GM21528 (cell line): ENCODE data around the gene CFAP97.
"Not testable (repeated sequence)": the region's sequence is repeated elsewhere in the genome, so short reads cannot be mapped to it uniquely, and the experiment has no call there.

Experiments used
- ATAC-seq: cut with Tn5 transposase; IDR thresholded peaks from one replicate; pipeline ENCODE4 v1.9.1; 2021; ENCODE audit warnings: mild to moderate bottlenecking, moderate library complexity; ENCODE audit not compliant: unreplicated experiment, low FRiP score

The CFAP97 gene

DNA sequence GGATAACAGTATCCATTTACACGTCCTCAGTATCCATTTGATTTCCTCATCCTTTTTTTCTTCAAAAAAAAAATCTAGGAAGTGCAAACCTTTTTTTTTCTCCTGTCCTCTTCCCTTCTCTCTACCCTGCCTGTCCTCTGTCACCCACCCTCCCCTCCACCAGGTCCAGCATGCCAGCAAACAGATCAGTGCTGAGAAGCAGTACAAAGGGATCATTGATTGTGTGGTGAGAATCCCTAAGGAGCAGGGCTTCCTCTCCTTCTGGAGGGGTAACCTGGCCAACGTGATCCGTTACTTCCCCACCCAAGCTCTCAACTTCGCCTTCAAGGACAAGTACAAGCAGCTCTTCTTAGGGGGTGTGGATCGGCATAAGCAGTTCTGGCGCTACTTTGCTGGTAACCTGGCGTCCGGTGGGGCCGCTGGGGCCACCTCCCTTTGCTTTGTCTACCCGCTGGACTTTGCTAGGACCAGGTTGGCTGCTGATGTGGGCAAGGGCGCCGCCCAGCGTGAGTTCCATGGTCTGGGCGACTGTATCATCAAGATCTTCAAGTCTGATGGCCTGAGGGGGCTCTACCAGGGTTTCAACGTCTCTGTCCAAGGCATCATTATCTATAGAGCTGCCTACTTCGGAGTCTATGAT is 59.1 kb downstream of the CFAP97 start:
- ATAC-seq, result no peak

DNA sequence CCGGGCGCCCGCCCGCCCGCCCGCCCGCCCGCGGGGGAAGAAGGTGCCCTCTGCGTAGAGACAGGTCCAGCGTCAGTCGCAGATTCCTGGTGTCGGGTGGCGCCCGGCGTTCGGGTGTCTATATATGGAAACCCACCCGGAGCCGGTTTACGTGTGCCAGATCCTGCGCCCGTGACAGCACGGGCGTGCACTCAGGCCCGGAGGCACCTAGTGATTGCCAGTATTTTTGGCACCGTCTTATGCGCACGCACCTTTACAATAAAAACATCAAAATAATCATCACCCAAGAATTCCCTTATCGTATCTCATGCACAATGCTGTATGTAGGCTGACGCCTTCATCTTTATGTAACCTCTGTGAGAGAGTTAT is 60.2 kb downstream of the CFAP97 start:
- peak; percentile 39 for ATAC-seq

DNA sequence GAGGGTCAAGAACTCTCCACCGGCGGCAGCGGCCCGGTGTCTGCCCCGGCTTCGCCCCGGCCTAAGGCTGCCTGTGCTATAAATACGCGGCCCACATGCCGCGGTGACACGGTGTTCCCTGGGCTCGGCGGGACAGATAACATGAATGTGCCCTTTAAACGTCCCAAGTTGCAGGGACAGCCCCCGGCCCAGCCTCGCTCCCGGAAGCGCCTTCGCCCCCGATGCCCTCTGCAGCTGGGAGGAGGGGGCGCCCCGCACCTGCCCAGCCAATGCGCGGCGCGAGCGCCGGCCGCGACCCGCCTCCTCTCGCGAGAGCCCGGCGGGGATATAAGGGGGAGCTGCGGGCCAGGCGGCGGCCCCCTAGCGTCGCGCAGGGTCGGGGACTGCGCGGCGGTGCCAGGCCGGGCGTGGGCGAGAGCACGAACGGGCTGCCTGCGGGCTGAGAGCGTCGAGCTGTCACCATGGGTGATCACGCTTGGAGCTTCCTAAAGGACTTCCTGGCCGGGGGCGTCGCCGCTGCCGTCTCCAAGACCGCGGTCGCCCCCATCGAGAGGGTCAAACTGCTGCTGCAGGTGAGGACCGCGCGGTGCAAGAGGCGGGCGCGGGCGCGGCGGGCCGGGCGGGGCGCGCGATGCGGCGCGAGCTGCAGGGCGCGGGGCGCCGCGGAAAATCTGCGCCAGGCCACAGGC is 60.7 kb downstream of the CFAP97 start, which contains the start of gene SLC25A4:
Gene SLC25A4 (plus strand): TSS at position 355 of the 689 bp plus-strand sequence. CDS start 107 bp downstream, at position 462.
- ATAC-seq, result peak; percentile 93

DNA sequence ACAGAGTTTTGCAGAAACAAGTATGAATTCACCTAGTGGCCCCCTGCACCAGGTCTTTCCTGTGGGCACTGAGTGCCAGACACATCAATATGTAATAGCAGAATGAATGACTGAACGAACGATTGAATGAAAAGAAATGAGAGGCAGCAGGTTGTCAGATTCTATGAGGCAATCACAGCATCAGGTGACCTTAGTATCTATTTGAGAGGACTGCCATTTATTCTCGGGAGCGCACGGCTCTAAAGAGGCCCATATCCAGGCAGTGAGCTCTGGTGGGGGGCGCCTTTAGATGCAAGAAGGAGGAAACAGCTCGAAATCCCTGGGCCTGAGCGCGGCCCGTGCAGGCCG is 61.3 kb downstream of the CFAP97 start:
- ATAC-seq, result peak; percentile 14

DNA sequence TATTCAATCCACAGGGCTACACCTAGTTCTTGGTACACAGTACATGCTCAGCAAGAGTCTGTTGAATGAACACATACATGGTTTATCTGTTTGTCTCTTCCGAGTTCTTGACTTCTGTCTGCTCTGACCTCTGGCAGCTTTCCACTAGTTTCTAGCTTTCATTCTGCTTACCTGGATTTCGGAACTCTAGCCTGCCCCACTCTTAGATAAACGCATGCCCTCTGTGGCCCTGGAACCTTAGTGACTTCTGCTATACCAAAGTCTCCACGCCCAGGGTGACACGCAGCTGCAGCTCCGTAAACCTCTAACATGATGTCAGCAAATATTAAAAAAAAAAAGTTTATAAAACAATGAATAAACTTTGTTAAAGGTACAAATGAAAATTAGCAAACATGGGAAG is 62.0 kb downstream of the CFAP97 start:
- ATAC-seq, result no peak

DNA sequence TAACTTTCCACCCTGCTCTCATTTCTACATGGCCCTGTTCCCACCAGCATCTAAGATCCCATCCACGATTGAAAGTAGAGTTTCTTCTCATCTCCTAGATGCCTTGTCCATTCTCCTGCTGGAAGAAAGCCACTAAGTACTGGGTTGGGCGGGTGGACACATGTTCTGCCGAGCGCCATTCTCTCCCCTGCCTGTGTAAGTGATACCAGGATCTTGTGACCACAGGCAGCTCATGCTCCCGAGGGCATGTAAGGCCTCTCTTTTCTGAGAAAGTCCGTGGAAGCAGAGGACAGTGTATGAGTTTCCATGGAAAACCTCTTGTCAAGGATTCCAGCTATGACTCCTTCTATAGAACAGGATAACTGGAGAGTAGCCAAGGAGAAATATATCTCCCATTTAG is 64.1 kb downstream of the CFAP97 start:
- ATAC-seq, result no peak

DNA sequence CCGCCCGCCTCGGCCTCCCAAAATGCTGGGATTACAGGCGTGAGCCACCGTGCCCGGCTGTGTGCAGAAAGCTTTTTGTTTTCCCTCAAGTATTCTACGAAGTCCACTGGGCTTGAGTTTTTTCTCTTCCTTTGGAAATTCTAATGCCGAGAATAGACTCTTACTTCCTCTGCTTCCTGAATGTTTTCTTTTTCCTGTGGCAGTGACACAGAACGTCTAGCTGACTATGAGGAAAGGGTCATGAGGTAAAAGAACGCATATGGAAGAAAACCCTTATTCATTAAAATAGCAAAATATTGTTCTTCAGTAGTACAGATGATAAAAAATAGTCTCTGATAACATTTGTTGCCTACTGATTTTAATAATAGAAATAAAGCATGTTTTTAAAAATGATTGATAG is 65.6 kb downstream of the CFAP97 start:
- no peak for ATAC-seq

DNA sequence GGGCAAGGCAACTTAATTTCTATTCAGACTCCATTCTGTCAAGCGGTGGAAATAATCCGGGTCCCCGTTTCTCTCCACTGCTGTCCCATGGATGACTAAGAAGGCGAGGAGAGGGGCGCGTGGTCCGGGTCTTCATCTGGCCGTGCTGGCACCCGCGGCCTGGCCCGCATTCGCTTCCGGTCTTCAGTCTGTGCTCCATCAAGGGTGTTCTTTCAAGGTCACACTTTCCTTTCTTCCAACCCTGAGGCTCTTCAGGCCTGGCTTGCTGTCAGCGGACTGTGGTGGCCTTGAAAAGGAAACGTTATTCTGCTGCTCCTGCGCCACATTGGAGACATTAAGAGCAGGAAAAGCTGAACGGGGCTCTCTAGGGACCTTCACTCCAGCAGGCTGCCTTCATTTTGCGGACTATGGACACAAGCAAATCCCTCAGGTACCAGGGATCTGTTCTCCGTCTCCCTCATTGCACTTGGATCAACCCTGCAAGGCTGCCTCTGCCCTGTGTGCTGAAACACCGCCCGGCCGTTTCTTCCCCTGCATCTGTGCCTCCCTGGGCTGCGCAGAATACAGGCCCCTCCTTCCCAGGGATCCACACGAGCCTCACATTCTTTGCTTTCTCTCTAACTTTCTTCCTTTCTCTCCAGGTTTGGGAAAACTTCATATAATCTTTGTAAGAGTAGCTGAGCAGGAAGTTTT is 66.4 kb downstream of the CFAP97 start:
- ATAC-seq, result no peak

DNA sequence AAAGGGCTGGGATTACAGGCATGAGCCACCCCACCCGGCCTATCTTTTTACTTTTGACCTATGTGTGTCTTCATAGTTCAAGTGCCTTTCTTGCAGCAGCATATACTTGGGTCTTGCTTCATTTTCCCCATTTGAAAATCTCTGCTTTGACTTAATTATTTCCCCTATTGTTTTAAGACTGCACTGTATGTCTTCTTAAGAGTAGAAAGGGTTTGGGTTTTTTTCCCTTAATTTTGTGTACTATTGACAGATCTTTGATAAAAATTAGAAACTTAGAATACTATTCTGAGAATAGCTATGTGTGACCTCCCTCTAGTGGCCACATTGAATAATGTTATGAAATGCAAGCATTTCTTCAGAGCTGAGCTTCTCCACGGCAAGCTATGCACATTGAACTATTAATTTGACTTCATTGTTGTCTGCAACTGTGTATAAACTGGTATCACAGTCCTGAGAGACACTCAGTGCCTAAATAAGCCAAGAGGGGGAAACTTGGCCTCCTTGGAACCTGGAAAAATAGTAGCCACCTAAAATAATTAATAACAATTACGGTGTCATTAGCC is 69.4 kb downstream of the CFAP97 start:
- peak; percentile 72 for ATAC-seq

DNA sequence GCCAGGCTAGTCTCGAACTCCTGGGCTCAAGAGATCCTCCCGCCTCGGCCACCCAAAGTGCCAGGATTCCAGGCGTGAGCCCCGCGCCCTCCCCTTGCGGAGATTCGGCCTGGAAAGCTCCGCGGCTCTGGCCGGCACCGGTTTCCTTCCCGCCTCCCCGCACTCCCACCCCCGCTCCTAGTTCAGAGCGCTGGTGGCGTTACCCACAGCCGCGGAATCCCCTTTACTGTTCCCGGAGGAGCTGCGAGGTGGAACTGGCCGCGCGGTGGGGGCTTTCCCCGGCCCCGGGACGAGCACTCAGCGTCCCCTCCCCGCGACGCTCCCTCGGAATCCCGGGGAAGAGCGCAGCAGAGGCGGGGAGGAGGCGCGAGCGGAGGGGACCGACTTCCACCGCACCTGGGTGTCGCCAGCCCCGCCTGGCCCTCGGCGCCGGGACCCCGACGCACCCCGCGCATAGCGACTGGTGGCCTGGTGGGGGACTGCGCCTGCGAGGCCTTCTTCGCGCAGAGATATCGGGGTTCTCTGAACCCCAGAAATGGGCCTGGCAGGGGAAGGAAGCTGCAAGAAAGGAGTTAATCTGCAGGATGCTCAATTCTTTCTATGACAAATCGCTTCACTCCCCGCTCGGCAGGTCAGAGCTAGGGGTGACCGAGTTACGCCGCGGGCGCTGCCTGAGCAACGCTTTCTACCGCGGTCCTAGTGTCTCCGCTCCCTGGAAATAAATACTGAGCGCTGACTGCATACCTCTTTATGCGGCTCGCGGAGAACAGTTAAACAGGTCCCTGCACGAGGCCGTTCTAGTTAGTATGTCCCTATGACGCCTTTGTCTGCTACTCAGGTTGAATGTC is 75.3 kb downstream of the CFAP97 start:
- peak; percentile 61 for ATAC-seq

DNA sequence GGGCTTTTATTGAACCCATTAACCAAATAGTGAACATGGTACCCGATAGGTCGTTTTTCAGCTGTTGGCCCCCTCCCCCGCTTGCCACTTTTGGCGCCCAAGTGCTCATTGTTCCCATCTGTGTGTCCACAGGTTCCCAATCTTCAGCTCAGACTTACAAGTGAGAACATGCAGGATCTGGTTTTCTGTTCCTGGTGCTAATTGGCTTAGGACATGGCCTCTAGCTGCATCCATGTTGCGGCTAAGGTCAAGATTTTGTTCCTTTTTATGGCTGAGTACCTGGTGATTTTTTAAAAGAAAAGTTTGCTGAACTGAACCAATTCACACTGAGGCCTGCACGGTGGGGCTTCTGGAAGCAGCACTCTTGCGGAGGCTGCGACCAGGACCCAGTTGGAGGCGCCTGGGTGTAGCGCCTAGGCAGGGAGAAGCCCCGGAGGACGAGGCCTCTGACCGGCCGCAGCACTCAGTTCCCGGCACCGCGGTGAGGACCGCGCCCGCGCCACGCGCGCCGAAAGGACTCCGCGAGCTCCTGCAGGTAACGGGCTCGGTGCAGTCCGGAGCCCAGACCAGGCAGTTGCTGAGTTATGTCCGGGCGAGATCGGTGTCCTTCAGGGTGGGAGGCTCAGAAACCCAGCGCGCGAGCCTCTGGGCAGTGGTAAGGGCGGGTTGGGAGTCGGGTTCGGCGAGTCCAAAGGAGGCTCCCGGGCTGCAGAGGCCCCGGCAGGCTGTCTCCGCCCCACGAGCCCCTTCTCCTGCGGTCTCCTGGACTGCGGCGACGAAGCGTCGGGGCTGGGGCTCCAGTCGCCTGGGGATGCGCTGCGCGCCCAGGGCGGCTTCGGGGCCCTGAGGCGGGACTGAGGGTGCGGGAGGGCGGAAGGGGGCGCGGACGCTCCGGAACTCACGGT is 76.5 kb downstream of the CFAP97 start:
- ATAC-seq, result no peak

DNA sequence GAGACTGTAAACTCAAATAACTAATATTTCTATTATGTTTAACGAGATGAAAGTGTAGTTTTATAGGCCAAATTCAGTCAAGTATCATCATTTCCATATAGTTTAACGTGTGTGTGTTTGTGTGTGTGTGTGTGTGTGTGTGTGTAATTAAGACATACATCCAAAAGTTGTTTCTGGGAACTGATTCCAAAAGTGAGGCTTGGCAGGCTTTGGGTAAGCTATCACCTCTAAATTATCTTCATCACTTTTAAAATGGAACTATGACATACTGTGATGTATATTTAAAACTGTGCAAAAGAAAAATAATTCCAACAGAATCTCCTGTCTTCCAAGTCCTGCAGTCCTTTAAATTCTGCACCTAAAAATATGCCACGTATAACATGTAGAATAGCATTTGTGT is 79.8 kb downstream of the CFAP97 start:
- ATAC-seq, result no peak

DNA sequence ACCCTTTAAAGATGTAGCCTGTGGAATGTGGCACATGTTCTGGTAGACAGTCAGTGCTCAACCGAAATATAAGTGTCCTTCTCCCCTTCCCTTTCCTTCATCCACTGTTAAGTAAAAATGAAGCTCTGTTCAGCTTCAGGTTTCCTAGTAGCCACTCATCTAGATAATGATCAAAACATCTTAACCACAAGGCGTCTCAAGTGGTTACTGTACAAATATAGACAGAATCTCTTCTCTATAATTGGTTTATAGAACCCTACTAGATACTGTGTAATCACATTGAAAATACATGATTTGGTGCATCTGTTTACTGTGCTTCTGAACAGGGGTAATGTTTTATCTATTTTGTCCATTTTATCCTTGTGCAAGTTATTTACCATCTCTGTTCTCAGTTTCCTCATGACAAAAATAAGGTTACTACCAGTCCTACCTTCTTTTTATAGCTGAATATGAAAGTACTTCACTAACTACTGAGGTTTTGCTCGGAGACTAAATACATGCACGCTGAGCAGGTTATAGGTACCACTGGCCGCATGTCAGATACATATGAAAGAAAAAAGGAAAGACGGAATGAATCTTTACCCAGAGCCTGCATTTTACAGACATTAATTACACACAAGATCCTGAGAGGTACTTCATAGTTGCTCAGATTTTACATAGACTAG is 81.0 kb downstream of the CFAP97 start:
- ATAC-seq, result peak; percentile 81

DNA sequence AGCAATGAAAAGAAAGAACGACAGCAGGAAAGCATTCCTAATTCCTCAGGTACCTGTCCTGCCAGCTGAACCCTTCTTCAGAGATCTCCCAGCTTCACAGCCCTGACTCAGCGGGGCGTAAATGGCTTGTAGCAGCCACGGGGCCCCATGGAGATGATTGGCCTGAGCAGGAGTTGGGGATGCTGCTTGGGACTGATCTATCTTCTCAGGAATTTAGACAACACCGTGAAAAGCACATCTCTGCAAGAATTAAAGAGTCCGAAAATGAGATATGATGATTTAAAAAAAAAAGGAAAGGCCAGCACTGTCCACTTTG is 83.2 kb downstream of the CFAP97 start:
- no peak for ATAC-seq

DNA sequence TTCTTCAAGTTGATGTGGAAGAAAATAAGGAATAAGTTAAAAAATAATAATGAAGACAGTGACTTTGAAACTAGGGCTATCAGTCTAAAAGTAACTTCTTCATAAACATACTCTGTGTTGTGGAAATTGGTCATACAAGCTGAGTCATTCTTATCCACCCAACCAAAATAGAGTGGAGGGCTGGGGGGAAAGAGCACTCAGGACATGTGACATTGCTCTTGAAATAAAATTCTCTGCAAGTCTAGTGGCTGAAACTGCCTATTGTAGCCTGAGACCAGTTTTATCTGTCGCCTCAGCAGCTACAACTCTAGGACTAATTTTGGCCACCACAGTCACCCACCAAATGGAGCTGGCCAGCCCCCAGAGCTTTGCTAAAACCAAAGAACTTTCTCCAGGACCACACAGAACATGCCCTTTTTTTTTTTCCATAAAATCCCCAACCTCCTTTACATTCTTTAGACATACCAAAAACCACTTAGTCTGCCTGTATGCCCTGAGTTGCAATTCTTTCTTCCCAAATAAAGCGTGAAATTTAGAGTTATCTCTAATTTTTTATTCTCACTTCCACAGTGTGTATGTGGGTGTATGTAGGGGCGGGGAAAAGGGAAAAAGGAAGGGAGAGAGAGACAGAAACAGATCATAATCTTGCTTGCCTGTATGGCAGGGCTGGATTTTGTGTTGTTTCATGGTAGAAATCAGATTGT is 83.7 kb downstream of the CFAP97 start:
- no peak for ATAC-seq

DNA sequence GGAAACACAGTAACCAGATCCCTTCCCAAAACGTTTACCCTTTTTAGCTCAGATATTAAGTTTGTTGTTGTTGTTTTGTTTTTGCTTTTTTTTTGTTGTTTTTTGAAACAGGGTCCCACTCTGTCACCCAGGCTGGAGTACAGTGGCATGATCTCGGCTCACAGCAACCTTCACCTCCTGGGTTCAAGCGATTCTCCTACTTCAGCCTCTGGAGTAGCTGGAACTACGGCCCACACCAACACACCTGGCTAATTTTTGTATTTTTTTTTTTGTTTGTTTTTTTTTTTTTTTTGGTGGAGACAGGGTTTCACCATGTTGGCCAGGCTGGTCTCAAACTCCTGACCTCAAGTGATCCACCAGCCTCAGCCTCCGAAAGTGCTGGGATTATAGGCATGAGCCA is 84.3 kb downstream of the CFAP97 start:
- not testable (repeated sequence) for ATAC-seq

DNA sequence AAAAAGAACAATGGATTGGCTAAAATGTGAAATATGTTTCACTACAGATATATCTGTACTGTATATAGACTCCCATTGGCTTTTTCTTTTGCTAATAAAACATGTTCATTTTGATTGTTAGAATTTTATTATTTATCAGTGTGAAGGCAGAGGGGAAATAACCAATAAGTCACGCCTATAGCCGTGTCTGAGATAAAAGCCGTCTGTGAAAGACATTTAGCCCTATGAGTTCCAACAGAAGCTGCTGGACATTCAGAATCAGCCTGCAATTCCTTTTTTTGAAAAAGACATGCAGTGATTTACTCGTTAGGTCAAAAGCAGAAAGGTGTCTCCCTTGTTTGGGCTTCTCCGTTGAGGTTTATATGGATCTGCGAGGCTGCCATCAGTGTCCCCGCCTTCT is 84.9 kb downstream of the CFAP97 start:
- no peak for ATAC-seq

DNA sequence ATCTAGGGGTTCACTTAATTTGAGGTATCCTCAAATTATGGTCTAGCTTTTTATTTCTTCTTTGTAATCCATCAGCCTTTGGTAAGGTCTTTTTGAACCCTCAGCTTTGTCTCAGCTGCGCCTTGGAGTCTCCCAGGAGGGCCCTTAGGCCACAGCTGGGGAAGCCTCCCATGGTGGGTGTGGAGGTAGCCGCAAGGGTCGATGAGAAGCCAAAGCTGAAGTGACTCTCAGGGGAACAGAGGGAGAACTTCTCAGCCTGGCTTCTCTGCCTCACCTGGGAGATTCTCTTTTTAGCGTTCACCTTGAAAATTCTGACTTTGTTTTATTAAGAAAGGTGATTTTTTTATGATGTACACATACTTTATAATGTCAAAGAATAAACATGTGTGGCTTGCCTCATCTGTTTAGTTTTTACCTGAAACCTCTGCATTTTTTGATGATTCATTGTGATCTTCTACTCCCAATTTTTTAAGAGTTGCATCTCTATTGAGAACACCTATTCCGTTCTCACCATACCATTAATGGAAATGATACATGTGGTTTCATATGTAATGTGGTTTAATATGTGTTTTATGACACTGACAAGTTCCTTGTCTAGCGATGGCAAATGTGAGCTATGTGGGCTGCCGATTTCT is 86.4 kb downstream of the CFAP97 start:
- ATAC-seq, result no peak
